Glutamatergic neuron (in vitro differentiated cells): ENCODE results near the gene ARID5A. TPM values are rescaled to one million over a fixed set of nuclear protein-coding genes. Genes with fewer than 3 reads are reported as not detected.

Experiments used
- DNase-seq: peaks from one replicate; pipeline ENCODE4 v3.0.0; 2022
- H3K27ac Mint-ChIP-seq: one replicate; pipeline ENCODE4 v1.8.0; 2020; ENCODE audit warnings: mild to moderate bottlenecking, mixed read lengths, inconsistent platforms; ENCODE audit not compliant: unreplicated experiment
- H3K27me3 Mint-ChIP-seq: one replicate; pipeline ENCODE4 v1.8.0; 2020; ENCODE audit warnings: mild to moderate bottlenecking, moderate library complexity, mixed read lengths, inconsistent platforms; ENCODE audit not compliant: unreplicated experiment
- H3K36me3 Mint-ChIP-seq: one replicate; pipeline ENCODE4 v1.8.0; 2020; ENCODE audit warnings: mild to moderate bottlenecking, mixed read lengths, inconsistent platforms; ENCODE audit not compliant: unreplicated experiment
- H3K4me1 Mint-ChIP-seq: one replicate; pipeline ENCODE4 v1.8.0; 2020; ENCODE audit warnings: mild to moderate bottlenecking, low read depth, mixed read lengths, inconsistent platforms; ENCODE audit not compliant: unreplicated experiment
- H3K4me3 Mint-ChIP-seq: one replicate; pipeline ENCODE4 v1.8.0; 2020; ENCODE audit warnings: mild to moderate bottlenecking, mixed read lengths, inconsistent platforms; ENCODE audit not compliant: unreplicated experiment
- H3K9me3 Mint-ChIP-seq: one replicate; pipeline ENCODE4 v1.8.0; 2020; ENCODE audit warnings: mild to moderate bottlenecking, moderate library complexity, mixed read lengths, inconsistent platforms; ENCODE audit not compliant: unreplicated experiment
- CTCF ChIP-seq: fragments of 200-600 bp; sonication (generic); IDR thresholded peaks from one replicate; pipeline ENCODE4 v1.5.0; 2021; ENCODE audit not compliant: partially characterized antibody, unreplicated experiment
- total RNA-seq: library from RNA; stranded (reverse); fragmentation: NEBNext Ultra II Directional; extraction: Animal tissue kit (Norgen Biotek cat#: 25700); gene quantifications from one replicate; pipeline ENCODE4 v1.2.1, GENCODE V29; 2021; ENCODE audit not compliant: unreplicated experiment

ARID5A gene
- total RNA-seq, 1 donor from 2014 or later = 3.5 TPM

GRCh38 chr2:96520231-96520630 lies 16.3 kb upstream of the ARID5A start:
- H3K36me3 Mint-ChIP-seq = no peaks in the 10 kb centered on the region
- H3K9me3 Mint-ChIP-seq = no peaks in the 10 kb centered on the region
- H3K27me3 Mint-ChIP-seq = no peaks in the 10 kb centered on the region

GRCh38 chr2:96520697-96521096 lies 15.9 kb upstream of the ARID5A start:
- no peaks in the 10 kb centered on the region for H3K27me3 Mint-ChIP-seq
- TF ChIP-seq CTCF = no peak

More at GRCh38 chr2:96520231-96520630, 16.3 kb upstream of the ARID5A start:
- no peak for TF ChIP-seq CTCF
- no peak overlapping the region for H3K27ac Mint-ChIP-seq
- H3K4me3 Mint-ChIP-seq = no peak overlapping the region
- no peak for DNase-seq
- H3K4me1 Mint-ChIP-seq = no peaks in the 10 kb centered on the region

GRCh38 chr2:96521219-96521618 lies 15.3 kb upstream of the ARID5A start:
- Mint-ChIP-seq H3K27ac (no peak overlapping the region), H3K27me3 (no peaks in the 10 kb centered on the region), H3K9me3 (no peaks in the 10 kb centered on the region), H3K4me3 (no peak overlapping the region), H3K4me1 (no peaks in the 10 kb centered on the region), H3K36me3 (no peaks in the 10 kb centered on the region)
- DNase-seq = no peak
- TF ChIP-seq CTCF = no peak

More at GRCh38 chr2:96520697-96521096, 15.9 kb upstream of the ARID5A start:
- Mint-ChIP-seq H3K36me3 (no peaks in the 10 kb centered on the region), H3K27ac (no peak overlapping the region), H3K4me1 (no peaks in the 10 kb centered on the region), H3K4me3 (no peak overlapping the region), H3K9me3 (no peaks in the 10 kb centered on the region)
- DNase-seq = no peak

GRCh38 chr2:96522304-96523203 lies 14.0 kb upstream of the ARID5A start:
- no peak overlapping the region for H3K27ac Mint-ChIP-seq
- no peaks in the 10 kb centered on the region for H3K27me3 Mint-ChIP-seq
- no peak overlapping the region for H3K4me3 Mint-ChIP-seq
- H3K36me3 Mint-ChIP-seq = peaks cover 5% of the 10 kb centered on the region
- H3K9me3 Mint-ChIP-seq = no peaks in the 10 kb centered on the region
- no peak for TF ChIP-seq CTCF
- peaks cover 2% of the 10 kb centered on the region for H3K4me1 Mint-ChIP-seq
- no peak for DNase-seq
